Choroid plexus epithelial cell (primary cell): ENCODE results near the gene CIBAR2.

Experiments used
- DNase-seq: peaks from one replicate; pipeline ENCODE4 v3.0.0-alpha.2; 2010; ENCODE audit warnings: low read depth
- H3K4me3 ChIP-seq: 2 replicates; pipeline ENCODE4 v1.5.1; 2011; ENCODE audit warnings: low read depth, mild to moderate bottlenecking, control low read depth, low read length, moderate library complexity
- TF ChIP-seq, protein P1 (sequence below): conservative IDR thresholded peaks from 2 replicates; pipeline ENCODE4 v1.5.1; 2011; ENCODE audit warnings: low read depth, mild to moderate bottlenecking, control low read depth, inconsistent platforms, low read length, moderate library complexity

The CIBAR2 gene

DNA sequence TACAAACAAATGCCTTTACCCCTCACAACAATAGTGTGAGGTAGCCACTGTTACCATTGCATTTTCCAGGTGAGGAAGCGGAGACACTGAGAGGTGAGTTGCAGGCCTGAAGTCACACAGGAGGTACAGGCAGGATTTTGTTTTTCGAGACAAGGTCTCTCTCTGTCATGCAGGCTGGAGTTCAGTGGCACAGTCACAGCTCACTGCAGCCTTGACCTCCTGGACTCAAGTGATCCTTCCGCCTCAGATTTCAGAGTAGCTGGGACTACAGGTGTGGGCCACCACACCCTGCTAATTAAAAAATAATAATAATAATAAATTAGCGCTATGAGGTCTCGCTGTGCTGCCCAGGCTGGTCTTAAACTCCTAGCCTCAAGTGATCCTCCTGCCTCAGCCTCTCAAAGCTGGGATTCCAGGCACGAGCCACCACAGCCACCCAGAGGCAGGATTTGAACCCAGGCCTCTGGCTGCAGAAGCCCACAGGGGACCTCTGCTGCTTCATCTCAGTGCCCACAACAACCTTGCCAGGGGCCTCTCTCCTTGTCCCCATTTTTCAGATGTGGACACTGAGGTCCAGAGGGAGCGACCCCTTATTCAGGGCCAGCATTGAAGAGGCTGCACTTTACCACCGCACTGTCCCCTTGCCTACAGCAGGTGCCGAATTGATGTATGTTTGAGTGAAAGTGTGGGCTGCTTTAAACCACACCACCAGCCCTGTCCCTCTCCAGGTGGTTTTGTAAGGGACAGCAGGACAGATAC is 16.0 kb upstream of the CIBAR2 start:
- TF ChIP-seq, protein P1, sequence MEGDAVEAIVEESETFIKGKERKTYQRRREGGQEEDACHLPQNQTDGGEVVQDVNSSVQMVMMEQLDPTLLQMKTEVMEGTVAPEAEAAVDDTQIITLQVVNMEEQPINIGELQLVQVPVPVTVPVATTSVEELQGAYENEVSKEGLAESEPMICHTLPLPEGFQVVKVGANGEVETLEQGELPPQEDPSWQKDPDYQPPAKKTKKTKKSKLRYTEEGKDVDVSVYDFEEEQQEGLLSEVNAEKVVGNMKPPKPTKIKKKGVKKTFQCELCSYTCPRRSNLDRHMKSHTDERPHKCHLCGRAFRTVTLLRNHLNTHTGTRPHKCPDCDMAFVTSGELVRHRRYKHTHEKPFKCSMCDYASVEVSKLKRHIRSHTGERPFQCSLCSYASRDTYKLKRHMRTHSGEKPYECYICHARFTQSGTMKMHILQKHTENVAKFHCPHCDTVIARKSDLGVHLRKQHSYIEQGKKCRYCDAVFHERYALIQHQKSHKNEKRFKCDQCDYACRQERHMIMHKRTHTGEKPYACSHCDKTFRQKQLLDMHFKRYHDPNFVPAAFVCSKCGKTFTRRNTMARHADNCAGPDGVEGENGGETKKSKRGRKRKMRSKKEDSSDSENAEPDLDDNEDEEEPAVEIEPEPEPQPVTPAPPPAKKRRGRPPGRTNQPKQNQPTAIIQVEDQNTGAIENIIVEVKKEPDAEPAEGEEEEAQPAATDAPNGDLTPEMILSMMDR: no peak
- H3K4me3 ChIP-seq: no peak overlapping the region
- no peak for DNase-seq

DNA sequence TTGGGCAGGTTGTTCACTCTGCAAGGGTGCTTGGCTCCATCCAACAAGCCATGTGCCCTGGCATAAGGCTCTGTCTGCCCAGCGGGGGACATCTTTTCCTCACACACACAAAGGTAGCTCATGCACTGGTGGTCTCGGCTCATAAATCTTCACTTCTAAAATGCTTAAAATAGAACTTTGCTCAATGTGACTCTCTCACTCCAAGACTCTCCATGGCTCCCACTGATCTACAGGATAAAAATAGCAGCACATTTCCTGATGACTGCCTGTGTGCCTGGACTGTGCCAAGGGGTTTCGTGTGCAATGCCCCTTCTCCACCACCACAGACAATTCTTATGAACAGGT is 15.1 kb upstream of the CIBAR2 start:
- TF ChIP-seq, protein P1: no peak
- H3K4me3 ChIP-seq: no peak overlapping the region
- no peak for DNase-seq

DNA sequence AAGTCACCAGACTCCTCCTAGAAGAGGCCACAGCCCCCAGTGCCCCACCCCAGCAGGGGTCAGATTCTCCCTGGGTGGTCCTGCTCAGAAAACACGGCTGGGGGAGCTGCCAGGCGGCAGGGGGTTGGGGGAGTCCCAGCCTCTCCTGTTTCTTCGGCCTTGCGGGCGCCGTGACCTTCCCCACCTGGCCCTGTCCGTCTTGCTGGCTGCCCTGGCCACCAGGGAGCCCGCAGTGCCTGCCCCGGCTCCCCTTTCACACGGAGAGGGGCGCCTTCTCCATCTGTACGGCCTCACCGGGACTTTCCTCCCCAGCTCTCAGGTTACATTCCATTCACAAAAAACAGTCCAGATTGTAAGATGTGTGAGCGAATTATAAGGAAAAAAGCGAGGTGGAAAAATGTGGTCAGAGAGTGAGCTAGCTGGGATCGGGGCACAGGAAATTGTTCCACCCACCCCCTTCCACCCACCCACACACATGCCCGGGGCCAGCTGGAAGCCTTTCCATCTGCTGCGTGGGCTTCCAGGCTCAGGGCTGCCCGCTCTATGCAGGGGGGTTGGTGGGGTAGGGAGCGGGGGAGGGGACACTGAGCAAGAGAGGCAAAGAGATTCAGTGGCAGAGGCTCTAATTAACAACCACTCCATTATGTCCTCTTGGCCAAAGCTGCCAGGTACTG is 14.6 kb upstream of the CIBAR2 start:
- no peak overlapping the region for H3K4me3 ChIP-seq
- DNase-seq: peak; percentile 94
- TF ChIP-seq, protein P1: no peak

DNA sequence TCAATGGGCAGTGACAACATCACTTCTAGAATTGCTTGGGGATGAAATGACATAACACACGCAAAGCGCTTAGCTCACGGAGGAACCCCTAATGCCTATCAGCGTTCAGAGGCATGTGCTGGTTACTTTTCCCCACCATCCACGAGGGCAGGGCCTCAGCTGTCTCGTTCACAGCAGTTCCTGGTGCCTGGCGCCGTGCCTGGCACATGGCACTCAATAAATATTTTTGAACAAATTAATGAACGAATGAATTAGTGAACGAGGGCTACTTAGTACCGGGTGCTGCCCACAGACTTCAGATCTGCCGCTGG is 14.1 kb upstream of the CIBAR2 start:
- TF ChIP-seq, protein P1: no peak
- H3K4me3 ChIP-seq: no peak overlapping the region
- peak; percentile 38 for DNase-seq

DNA sequence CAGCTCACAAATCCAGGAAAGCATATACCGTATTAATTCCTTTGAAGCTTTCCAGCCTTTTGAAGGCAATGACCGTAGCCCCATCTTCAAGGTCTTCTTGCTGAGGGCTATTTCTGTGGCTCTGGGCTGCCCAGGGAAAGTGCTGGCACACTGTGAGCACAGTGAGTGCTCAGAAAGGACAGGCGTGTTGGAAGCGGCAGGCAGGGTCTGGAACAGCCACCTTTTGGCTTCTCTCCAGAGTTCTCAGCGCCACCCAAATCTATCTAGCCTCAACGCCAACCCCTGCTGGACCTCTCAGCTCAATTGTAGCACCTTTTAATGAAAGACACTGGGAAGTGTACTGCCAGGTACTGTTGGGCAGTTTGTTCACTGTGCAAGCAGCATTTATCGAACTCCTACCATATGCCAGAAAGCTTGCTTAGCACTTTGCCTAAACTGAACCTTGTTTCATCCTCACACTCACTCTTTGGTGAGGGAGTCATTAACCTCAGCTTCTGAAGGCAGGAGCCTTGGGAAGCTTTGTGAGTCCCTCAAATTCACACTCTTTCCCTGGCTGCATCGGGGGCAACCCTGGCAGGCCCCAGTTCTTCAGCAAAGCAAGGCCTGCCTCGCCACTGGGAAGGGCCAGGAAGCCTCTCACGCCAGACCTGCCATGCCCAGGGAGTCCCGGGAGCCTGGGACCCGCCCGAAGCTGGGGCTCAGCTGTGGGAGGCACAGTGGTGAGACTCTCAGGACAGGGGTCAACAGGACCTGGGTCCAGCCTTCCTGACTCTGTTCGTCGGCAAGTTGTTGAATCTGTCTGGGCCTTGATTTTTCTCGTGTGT is 13.5 kb upstream of the CIBAR2 start:
- TF ChIP-seq, protein P1: no peak
- H3K4me3 ChIP-seq: no peak overlapping the region
- no peak for DNase-seq

DNA sequence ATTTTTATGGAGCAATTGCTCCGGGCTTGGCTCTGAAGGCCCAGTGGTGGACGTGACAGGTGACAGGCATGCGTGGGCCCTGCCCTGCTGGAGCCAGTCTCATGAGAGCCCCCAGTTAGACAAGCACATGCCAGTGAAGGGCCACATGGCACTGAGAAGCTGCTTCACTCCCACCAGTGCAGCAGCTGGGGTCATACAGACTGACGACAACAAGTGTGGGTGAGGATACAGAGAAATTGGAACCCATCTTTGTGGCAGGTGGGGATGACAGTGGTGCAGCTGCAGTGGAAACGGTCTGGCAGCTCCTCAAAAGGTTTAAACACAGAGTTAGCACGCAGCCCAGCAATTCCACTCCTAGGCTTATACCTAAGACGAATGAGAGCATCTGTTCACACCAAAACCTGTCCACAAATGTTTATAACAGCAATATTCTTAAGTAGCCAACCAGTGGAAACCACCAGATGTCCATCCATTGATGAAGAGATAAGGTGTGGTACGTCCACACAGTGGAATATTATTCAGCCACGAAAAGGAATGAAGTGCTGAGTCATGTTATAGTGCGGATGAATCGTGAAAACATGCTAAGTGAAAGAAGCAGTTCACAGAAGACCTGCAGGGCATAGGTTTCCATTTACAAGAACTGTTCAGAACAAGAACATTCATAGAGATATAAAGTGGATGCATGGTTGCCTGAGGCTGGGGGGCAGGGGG is 12.5 kb upstream of the CIBAR2 start:
- TF ChIP-seq, protein P1: no peak
- DNase-seq: no peak
- H3K4me3 ChIP-seq: no peak overlapping the region
